NCI-H446 (cell line): ENCODE measurements around the gene HARBI1.
A peak's percentile ranks its signal among the peaks of the same experiment; 100 is the strongest.

Source experiments
- DNase-seq, 2 experiments: peaks; one replicate each; lab custom pipeline; 2025; lab: John Stamatoyannopoulos, UW

The HARBI1 gene, protein sequence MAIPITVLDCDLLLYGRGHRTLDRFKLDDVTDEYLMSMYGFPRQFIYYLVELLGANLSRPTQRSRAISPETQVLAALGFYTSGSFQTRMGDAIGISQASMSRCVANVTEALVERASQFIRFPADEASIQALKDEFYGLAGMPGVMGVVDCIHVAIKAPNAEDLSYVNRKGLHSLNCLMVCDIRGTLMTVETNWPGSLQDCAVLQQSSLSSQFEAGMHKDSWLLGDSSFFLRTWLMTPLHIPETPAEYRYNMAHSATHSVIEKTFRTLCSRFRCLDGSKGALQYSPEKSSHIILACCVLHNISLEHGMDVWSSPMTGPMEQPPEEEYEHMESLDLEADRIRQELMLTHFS

DNA sequence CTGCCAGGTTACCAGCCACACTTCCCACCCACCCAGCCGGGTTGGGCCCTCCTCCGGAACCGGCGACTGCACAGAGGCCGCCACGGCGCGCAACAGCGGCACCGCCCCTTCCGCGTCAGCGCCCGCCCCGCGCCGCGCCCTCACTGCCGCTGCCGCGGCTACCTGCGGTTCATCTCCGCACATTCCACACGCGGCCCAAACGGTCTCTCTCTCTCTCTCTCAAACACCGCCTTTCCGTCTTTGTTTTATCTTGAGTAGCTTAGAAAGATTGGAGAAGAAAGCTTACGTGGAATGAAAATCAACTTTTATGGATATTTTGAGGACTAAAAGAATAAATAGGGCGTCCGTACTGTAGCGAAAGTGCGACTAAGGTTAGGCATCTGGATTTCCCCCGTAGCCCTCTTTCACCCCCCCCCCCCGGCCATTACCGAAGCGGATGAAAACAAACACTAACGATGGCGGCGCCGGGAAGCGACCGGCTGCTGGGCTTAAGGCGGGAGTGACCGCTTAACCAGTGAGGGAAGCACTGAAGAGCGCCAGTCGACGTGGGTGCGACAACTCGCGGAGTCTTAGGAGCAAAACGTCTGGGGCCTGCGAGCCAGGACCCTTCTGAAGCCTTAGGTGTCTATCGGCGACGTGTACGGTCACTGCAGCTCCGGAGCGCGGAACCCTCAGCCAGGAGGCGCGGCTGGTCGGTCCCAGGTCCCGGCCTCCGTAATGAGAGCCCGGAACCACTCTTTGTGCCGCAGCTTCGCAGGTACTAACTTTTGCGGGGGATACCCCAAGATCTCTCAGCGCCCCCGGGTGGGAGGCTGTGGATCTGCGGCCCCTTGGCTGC lies at the start of gene HARBI1, which contains the start of gene ATG13:
HARBI1 (minus strand) TSS at position 94 of the 838 bp plus-strand sequence. CDS start 990 bp downstream, outside the sequence.
ATG13 (plus strand) TSS at position 420 of the 838 bp plus-strand sequence. CDS start 26,739 bp downstream, outside the sequence.
- peak; percentile 76 to 91 for DNase-seq

DNA sequence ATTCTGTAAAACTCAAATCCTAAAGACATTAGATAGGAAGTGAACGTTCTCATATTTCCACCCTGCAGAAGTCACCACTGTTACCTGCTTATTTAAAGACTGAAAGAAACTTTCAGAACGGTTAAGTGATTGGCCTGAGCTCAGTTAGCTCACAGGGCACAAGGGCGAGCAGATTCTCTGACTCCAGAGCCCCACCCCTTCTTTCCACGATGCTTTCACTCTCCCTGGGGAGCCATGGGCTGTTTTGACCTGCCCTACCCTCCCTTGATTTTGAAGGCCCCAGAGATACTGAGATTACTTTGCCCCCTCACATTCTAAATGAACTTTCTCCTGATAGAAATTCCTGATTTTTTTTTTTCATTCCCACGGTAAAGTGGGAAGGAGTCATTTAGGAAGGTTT lies 49.5 kb upstream of the HARBI1 start:
- DNase-seq, result no peak

DNA sequence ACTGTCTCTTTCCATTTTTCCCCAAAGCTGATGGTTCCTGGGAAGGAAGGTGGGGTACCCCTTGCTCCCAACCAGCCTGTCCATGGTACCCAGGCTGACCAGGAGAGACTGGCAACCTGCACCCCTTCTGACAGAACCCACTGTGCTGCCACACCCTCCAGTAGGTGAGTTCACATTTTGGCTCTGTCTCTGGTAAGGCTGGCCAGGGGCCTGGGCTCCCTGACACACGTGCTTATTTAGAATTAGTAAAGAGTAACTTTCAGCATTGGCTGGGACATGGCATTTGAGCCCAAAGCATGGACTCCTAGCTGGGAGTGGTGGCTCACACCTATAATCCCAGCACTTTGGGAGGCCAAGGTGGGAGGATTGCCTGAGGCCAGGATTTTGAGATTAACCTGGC lies 48.3 kb upstream of the HARBI1 start:
- DNase-seq, result no peak

DNA sequence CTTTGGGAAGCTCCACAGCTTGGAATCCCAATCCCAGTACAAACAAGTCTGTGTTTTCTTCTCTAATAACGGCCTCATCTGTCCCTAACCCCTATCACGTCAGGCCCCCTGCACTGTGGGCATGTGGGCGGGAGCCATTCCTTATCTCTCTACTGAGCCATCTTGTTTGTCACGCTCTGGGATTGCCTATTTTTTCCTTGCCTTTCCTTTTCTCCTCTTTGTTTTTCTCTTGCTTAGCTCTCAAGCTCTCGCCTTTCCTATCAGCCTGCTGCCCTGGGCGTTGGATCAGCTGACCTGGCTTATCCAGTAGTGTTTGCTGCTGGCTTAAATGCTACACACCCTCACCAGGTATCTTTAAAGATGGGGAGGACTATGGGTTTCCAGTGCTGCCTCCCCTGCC lies 47.6 kb upstream of the HARBI1 start:
- no peak for DNase-seq

DNA sequence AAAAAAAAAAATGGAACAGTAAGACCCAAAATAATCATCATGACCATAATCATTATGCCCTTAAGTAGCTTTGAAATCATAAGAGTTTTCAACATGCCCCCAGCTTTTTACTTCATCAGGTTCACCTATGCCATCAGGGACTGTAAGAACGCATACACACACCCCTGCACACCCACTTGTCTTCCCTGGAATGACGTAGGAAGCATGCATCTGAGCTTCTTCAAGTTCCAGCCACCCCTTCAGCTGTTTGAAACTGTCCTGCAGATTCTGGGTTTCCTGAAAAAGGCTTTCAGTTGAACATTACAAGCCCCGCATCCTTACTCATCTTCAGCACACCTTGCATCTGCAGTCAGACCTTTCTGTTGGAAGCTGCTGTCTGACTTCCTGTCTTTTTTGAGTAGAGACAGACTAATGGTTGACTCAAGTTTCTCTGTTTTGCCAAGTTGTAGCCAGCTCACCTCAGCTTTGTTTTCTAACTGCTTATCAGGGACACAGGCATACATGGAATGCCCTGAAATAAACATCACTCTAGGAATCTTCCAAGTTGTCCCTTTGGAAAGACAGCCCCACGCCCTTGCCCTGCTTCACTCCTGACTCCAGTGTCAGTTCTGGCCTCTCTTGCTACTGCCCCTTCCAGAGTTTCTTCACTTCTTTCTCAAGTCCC lies 46.4 kb upstream of the HARBI1 start:
- no peak for DNase-seq

DNA sequence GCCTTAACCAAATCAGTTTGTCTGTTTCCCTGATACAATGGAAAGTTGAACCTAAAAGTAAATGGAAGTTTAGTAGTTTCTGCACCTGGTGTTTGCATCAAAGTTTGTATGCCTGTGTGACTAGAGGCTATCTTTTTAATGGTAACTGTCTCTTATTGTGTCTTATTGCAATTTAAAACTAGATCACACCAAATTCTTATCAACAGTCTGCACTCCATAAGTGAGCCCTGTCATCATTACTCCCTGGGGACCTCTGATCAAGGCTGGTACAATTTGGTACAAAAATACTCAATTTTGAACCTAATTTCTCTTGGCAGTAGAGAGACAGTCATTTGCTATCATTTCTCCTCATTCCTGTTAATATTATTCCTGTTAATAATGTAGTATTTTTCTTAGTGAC lies 45.3 kb upstream of the HARBI1 start:
- DNase-seq, result no peak

DNA sequence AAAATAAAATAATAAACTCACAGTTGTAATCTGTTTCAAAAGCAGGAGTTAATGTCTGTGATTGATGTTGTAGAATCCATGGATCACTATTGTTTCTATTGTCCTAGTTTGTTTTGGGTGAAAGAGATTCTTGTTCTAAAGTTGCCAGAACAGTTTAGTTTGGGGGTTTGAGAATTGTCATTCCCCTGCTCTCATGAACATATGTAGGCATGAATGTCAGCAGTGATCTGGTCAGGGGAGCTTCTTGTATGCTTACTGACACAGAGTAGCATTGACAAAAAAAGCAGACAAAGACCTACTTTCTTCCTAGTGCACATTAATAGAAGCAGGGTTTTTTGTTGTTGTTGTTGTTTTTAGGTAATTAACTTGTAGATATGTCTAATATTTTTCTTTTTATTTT lies 44.8 kb upstream of the HARBI1 start:
- DNase-seq, result no peak

DNA sequence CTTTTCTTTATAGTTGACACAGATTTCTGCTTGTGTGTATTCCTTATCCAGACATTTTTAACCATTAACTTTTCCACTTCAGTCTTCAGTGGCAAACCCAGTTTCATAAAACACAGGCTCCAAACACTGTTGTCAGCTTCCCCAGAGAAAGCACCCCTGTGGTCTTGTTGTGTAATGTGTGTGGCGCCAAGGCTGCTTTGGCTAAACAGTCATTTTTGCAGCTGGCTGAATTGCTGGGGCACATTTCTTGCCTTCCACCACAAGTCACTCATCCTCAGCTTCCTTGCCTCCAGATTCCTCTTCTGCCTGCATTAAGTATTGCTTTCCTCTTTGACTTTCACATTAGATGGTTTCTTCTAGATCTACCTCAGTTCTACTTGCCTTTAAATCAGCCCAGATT lies 42.9 kb upstream of the HARBI1 start:
- DNase-seq, result no peak

DNA sequence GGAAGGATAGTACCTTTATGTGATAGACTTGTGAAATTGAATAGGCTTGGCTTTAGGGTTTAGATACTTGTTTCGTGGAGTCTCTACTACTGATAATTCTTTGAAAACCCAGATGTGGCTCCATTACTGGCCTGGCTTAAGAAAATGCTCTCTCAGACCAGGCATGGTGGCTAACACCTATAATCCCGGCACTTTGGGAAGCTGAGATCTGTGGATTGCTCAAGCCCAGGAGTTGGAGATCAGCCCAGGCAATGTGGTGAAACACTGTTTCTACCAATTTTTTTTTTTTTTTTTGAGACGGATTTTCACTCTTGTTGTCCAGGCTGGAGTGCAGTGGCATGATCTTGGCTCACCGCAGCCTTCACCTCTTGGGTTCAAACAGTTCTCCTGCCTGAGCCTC lies 41.2 kb upstream of the HARBI1 start:
- no peak for DNase-seq

DNA sequence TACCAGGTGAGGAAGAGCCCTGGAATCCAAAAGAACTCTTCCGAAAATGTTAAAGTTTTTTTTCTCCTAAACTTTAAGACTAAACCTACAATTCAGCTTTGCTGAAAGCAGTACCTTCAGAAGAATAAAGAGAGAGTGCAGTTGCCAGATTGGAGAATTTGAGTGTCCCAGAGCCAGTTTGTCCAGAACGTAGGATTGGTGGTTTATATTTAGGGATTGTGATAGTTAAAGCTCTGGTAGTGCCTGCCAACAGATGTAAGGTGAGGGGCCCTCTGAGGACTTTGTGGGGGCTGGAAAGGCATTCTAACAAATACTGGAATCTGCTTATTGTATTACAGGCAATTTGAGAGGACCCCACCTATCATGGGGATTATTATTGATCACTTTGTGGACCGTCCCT lies 40.2 kb upstream of the HARBI1 start:
- no peak for DNase-seq

DNA sequence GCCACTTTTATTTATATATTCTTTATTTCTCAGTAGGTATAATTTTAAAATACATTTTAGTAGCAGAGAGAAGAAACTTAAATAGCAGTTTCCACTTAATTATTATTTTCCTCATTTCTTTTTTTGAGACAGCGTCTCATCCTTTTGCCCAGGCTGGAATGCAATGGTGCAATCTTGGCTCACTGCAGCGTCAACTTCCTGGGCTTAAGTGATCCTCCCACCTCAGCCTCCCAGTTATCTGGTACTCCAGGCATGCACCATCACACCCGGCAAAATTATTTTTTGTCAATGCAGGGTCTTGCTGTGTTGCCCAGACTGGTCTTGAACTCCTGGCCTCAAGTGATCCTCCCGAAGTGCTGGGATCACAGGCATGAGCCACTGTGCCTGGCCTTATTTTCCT lies 38.6 kb upstream of the HARBI1 start:
- no peak for DNase-seq

DNA sequence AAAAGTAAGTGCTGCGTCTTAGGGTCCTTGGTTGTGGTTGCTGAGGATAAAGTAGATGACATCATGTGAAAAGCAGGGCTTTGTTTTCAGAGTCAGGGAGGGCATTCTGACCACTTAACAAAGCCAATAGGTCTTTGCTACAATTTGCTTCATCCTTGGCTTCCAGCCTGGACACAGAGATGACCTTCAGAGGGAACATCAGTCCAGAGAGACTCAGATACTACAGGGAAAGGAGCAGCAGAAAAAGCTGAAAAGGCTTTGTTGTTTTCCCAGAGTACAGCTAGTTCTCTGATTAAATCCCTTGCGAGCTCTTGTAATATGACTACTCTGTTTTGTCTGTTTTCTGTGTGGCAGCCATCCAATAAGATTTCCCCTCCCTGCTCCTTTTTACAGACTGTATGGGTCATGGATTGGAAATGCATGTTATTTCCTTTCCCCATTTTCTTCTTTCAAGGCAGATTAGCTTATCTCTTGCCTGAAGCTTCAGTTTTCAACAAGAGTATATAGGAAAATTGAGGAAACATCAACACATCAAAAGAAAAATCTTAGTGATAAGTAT lies 32.2 kb upstream of the HARBI1 start:
- DNase-seq, result no peak

DNA sequence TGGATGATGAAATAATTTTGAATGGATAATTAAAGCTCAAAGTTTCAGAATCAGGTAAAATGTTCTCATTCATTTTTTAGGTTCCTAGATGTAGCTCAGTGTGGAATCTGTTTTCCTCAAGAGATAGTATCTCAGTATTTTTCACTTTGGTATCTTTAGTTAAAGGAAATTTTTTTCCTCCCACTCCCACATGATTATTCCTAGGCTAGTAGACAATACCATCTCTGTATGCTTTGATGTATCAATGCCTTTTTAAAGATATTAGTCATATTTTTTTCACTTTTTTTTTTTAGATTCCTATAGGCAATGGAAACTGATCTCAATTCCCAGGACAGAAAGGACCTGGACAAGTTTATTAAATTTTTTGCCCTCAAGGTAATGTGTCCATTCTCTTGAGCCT lies 27.0 kb upstream of the HARBI1 start:
- DNase-seq, result no peak

DNA sequence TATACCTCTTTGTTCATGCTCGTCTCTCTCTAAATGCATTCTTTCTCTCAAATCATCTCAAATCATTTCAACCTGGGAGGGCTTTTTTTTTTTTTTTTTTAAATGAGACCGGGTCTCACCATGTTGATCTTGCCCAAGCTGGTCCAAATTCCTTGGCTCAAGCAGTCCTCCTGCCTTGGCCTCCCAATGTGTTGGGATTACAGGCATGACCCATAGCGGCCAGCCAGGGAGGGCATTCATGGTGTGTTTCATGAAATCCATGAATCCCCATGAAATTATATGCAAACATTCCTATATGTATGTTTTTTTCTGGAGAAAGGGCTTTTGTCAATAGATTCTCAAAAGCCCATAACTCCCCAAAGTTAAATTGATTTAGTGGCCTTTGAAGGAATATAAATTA lies 26.5 kb upstream of the HARBI1 start:
- DNase-seq, result no peak

DNA sequence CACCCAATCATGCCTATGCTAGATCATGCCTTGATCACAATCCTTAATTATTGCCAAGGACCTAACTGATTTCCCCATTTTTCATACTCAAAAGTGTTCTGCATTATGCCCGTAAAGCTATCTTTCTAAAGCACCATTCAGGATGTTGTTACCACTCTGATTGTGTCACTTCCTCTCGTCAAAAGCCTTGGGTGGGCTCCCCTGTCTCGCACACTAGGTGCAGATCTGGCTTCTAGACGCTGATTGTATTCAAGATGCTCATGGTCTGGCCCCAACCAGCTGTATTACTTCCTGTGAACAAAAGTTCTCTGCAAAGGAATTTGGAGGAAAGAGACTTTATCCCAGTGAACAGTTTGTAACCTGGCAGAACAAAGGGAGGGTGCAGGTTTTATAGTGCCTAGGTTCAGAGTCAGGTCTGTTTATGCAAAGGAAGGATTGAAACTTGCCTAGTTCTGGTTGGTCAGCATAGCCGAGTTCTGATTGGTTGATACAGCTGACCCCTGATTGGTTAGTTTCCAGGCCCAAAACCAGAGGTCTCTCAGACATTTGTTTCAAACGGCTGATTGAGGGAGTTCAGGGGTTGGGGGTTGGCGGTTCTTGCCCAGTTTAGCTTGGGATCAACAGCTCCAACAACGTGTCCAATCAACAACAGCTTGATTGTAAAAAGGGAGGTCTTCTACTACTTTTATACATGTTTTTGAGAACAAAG lies 25.8 kb upstream of the HARBI1 start:
- DNase-seq, result no peak

DNA sequence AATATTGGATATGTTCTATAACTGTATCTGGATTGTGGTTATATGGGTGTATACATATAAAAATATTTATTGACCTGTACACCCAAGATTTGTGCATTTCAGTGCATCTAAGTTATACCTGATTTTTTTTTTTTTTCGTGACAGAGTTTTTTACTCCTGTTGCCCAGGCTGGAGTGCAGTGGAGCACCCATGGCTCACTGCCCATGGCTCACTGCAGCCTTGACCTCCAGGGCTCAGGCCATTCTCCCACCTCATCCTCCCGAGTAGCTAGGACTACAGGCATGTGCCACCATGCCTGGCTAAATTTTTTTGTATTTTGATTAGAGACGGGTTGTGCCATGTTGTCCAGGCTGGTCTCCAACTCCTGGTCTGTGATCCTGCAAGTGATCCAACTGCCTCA lies 24.6 kb upstream of the HARBI1 start:
- no peak for DNase-seq

DNA sequence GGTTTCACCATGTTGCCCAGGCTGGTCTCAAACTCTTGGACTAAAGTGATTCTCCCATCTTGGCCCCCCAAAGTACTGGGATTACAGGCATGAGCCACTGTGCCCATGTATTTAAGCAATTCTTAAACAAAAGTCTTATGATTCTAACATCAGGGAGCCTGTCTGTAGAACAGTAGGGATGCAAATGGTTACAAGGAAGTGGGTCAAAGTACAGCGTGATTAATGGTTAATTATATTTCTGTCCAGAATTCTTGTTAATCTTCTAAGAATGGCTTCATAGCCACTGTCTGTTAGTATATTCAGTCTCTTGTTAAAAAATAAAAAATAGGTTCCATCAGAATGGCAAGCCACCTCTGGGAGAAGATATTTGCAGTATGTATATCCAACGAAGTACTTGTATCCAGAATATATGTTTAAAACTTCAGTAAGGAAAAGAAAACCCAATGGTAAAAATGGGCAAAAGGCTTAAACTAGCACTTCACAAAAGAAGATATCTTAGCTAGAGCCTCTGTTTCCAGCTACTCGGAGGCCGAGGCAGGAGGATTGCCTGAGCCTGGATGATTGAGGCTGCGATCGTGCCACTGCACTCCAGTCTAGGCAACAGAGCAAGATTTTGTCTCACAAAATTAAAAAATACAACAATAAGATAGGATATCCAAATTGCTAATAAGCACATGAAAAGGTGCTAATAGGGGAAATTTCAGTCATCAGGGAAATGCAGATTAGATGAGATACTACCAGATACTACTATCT lies 23.2 kb upstream of the HARBI1 start:
- no peak for DNase-seq

DNA sequence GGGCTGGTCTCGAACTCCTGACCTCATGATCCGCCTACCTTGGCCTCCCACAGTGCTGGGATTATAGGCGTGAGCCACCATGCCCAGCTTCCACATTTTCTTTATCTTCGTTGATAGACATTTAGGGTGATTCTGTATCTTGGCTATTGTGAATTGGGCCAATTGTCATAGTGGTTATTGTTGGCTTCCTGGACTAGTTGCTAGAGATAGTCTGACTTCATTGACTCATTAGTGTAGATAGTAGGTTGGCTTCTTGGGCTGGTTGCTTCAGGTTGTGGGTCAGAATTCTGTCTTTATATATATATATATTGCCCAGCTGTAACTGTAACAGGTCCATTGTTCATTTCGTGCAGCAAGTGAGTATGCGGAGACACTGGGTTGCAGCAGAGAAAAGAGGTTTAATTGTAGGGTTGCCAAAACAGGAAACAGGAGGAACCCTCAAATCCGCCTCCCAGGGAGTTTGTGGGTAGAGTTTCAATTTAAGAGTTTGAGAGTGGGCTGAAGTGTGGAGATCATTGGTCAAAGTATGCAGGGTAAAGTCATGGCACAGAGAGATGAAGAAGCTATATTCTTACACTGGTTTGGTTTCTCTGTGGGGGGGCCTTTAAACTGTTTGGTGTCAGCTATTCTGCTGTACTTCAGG lies 22.3 kb upstream of the HARBI1 start:
- no peak for DNase-seq

DNA sequence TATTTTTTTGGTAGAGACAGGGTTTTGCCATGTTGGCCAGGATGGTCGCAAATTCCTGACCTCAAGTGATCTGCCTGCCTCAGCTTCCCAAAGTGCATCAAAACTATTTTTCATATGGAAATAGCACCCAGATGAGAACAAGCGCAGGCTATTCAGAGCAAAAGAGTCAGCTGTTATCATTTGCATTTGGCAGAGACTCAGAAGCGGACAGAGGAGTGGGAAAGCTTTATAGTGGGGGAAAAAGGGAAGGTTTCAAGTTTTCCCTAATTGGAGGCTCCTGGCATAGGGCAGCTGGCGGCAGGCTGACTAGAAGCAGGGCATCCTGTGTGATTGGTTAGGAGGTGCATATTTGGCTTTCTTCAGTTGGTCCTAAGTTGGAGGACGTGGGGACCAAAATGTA lies 20.5 kb upstream of the HARBI1 start:
- no peak for DNase-seq

DNA sequence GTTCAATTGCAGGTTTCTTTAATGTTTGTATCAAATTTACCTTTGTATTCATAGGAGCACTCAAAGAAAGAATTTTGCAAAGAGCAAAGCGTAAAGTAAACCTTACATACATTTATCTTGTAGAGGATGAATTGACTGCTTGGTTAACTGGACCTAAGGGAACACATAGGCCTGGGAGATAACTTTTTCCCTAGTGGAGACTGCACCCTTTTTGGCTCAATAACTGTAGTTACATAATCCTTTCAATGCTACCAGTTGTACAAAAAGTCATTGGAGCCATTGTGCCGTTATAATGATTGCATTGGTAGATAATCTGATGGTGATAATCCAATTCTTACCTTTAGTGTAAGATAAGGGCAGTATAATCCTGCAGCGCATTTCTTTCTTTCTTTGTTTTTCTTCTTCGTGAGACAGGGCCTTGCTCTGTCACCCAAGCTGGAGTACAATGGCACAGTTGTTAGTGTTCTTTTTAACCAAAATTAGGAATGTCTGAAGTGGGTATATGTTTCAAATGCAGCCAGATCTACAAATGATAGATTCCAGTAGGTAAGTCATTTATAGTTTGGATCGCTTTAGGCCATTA lies 18.6 kb upstream of the HARBI1 start:
- no peak for DNase-seq
